ENCODE measurements around the gene TMEM229B.

The TMEM229B gene

DNA sequence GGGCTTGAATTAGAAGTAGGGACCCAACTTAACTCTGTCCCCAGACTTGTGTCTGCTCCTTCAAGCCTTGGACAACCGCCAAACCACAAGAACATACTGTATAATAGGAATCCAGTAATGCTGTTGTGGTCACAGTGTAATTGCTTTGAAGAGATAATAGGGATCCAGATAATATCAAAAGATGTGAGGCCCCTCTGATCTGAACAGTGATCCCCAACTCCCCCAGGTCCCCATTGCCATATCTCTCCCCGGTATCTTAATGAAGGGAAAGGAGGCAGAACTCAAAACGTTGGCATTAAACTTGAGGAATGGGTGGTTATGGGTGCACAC is 36.1 kb upstream of the TMEM229B start:
- no peak for DNase-seq (ENCODE audit: low read depth)
- no peak overlapping the region for H3K4me3 ChIP-seq (ENCODE audit: low read length)
- TF ChIP-seq, protein P1, sequence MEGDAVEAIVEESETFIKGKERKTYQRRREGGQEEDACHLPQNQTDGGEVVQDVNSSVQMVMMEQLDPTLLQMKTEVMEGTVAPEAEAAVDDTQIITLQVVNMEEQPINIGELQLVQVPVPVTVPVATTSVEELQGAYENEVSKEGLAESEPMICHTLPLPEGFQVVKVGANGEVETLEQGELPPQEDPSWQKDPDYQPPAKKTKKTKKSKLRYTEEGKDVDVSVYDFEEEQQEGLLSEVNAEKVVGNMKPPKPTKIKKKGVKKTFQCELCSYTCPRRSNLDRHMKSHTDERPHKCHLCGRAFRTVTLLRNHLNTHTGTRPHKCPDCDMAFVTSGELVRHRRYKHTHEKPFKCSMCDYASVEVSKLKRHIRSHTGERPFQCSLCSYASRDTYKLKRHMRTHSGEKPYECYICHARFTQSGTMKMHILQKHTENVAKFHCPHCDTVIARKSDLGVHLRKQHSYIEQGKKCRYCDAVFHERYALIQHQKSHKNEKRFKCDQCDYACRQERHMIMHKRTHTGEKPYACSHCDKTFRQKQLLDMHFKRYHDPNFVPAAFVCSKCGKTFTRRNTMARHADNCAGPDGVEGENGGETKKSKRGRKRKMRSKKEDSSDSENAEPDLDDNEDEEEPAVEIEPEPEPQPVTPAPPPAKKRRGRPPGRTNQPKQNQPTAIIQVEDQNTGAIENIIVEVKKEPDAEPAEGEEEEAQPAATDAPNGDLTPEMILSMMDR (conservative IDR thresholded peaks at IDR 0.05; ENCODE audit: low read depth, low read length): no peak

GRCh38 chr14:67523764-67524633 is 35.5 kb upstream of the TMEM229B start:
- no peak for DNase-seq (ENCODE audit: low read depth)
- TF ChIP-seq, protein P1 (conservative IDR thresholded peaks at IDR 0.05; ENCODE audit: low read depth, low read length): no peak
- no peak overlapping the region for H3K4me3 ChIP-seq (ENCODE audit: low read length)

DNA sequence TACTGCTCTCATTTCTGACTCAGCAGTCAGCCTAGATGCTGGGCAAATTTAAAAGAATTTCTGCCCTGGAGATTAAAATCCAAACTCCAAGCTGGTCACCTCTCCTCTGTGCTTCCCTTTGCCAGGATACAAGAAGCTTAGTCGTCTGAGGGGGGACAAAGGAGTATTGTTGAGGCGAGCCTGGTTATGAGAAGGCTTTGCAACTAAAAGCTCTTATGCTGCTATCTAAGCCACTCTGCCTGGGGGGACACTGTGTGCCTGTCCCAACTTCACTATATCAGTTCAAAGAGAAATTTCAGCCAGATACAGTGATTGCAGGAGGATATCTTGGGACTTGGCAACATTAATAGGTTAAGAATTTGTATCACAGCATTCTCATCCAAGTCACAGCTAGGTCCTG is 33.7 kb upstream of the TMEM229B start:
- H3K4me3 ChIP-seq (ENCODE audit: low read length): no peak overlapping the region
- TF ChIP-seq, protein P1 (conservative IDR thresholded peaks at IDR 0.05; ENCODE audit: low read depth, low read length): no peak
- DNase-seq (ENCODE audit: low read depth): peak; percentile 47

- no peak overlapping the region for H3K4me3 ChIP-seq (ENCODE audit: low read length)
- DNase-seq (ENCODE audit: low read depth): no peak
- TF ChIP-seq, protein P1 (conservative IDR thresholded peaks at IDR 0.05; ENCODE audit: low read depth, low read length): no peak
These were observed 32.0 kb upstream of the TMEM229B start for GRCh38 chr14:67520482-67520881.

DNA sequence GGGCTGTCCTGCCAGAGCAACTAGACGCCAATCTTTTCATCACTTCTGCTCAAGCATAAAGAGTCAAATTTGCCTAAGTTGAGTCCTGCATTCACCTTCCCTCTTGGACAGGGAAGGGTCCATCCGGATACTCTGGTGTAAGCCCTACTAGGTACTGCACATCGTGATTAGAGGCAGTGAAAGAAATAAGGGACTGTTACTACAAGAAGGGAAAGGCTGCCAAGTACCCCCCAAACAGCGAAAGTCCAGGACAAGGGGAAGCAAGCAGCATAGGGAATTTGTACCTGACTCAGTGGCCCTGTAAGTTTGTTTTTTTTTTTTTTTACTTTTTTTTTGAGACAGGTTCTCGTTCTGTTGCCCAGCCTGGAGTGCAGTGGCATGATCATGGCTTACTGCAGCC is 30.9 kb upstream of the TMEM229B start:
- no peak overlapping the region for H3K4me3 ChIP-seq (ENCODE audit: low read length)
- no peak for DNase-seq (ENCODE audit: low read depth)
- TF ChIP-seq, protein P1 (conservative IDR thresholded peaks at IDR 0.05; ENCODE audit: low read depth, low read length): no peak

DNA sequence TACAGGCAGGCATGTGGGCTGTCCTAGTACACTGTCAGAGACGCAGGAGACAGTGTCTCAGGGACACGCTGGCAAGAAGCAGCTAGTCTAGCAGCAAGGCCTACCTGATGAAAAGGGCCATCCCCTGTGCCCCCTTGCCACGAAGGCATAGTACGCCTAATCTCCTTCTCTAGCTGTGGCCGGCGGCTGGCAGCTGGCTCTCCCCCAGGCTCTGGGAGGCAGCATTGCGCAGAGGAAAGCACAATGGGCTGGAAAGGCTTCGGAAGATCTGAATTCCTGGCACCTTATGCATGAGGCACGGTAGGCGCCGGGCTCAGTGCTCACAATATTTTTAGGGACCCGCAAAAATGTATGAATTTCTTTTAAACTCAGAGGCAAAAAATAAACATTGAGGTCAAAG is 28.6 kb upstream of the TMEM229B start:
- H3K4me3 ChIP-seq (ENCODE audit: low read length): no peak overlapping the region
- no peak for DNase-seq (ENCODE audit: low read depth)
- TF ChIP-seq, protein P1 (conservative IDR thresholded peaks at IDR 0.05; ENCODE audit: low read depth, low read length): peak; percentile 50

- no peak overlapping the region for H3K4me3 ChIP-seq (ENCODE audit: low read length)
- no peak for DNase-seq (ENCODE audit: low read depth)
- TF ChIP-seq, protein P1 (conservative IDR thresholded peaks at IDR 0.05; ENCODE audit: low read depth, low read length): no peak
These were observed 28.2 kb upstream of the TMEM229B start for GRCh38 chr14:67516676-67517075.

Measured in retinal pigment epithelial cell (primary cell).